B cell (primary cell): ENCODE measurements around the gene PSMB3.

ENCODE experiments used
- EZH2 ChIP-seq: IDR thresholded peaks from 2 replicates; pipeline ENCODE4 v1.6.1; 2012; ENCODE audit warnings: borderline replicate concordance, low read depth, mild to moderate bottlenecking, moderate library complexity, low read length; ENCODE audit not compliant: insufficient read depth, poor library complexity, severe bottlenecking
- TF ChIP-seq, protein P1 (sequence below): fragments of 200-600 bp; IDR thresholded peaks from one replicate; pipeline ENCODE4 v1.8.0; 2022; ENCODE audit warnings: antibody characterized with exemption, mild to moderate bottlenecking

DNA sequence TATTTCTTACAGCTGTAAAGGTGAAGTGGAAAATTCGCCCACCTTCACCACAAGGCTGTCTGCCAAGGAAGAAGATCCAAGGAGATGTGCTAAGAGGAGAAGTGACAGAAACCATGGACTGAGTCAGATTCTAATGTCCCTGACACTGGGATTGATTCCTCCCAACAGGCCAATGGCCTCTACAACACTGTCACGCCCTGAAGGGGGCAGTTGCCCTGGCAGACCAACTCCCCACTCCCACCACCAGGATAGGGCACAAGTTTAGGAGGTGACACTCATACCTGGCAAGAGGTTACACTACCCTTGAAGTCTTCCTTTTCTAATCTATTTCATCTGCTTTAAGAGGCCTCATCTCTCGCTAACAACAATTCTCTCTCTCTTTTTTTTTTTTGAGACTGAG is 30.7 kb downstream of the PSMB3 start:
- TF ChIP-seq, protein P1, sequence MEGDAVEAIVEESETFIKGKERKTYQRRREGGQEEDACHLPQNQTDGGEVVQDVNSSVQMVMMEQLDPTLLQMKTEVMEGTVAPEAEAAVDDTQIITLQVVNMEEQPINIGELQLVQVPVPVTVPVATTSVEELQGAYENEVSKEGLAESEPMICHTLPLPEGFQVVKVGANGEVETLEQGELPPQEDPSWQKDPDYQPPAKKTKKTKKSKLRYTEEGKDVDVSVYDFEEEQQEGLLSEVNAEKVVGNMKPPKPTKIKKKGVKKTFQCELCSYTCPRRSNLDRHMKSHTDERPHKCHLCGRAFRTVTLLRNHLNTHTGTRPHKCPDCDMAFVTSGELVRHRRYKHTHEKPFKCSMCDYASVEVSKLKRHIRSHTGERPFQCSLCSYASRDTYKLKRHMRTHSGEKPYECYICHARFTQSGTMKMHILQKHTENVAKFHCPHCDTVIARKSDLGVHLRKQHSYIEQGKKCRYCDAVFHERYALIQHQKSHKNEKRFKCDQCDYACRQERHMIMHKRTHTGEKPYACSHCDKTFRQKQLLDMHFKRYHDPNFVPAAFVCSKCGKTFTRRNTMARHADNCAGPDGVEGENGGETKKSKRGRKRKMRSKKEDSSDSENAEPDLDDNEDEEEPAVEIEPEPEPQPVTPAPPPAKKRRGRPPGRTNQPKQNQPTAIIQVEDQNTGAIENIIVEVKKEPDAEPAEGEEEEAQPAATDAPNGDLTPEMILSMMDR, result no peak
- TF ChIP-seq EZH2, result no peak
